HepG2 (cell line): ENCODE data around the gene CHID1. TPM values are rescaled to one million over a fixed set of nuclear protein-coding genes. Genes with fewer than 3 reads are reported as not detected.

Experiments used
- CCDC6 ChIP-seq: sonication (generic); formaldehyde crosslinking; IDR thresholded peaks from 2 replicates; pipeline ENCODE4 v1.8.1; 2022; ENCODE audit warnings: mild to moderate bottlenecking, missing genetic modification reagents, moderate library complexity
- DMAP1 ChIP-seq: IDR thresholded peaks from 2 replicates; pipeline ENCODE4 v1.6.1; 2016
- DPF2 ChIP-seq: sonication (generic); formaldehyde crosslinking; IDR thresholded peaks from 2 replicates; pipeline ENCODE4 v1.4.0; 2020; ENCODE audit warnings: mild to moderate bottlenecking, low read depth, missing genetic modification reagents, borderline replicate concordance
- ETV5 ChIP-seq: IDR thresholded peaks from 2 replicates; pipeline ENCODE4 v1.6.1; 2018; ENCODE audit warnings: missing biosample characterization, missing genetic modification reagents, inconsistent platforms, borderline replicate concordance
- FOSL1 ChIP-seq: sonication (generic); formaldehyde crosslinking; IDR thresholded peaks from 2 replicates; pipeline ENCODE4 v1.9.0; 2021; ENCODE audit warnings: missing genetic modification reagents, borderline replicate concordance
- FOXK2 ChIP-seq: fragments of 450-650 bp; IDR thresholded peaks from 2 replicates; pipeline ENCODE4 v1.6.1; 2016
- GFI1 ChIP-seq: sonication (generic); formaldehyde crosslinking; IDR thresholded peaks from 2 replicates; pipeline ENCODE4 v1.5.0; 2020; ENCODE audit warnings: missing genetic modification reagents, mild to moderate bottlenecking, borderline replicate concordance
- HMG20A ChIP-seq: IDR thresholded peaks from 2 replicates; pipeline ENCODE4 v1.6.1; 2016; ENCODE audit warnings: borderline replicate concordance
- LCORL ChIP-seq, 2 experiments: fragments of 450-650 bp in 1 of 2; sonication (generic) in 1 of 2; formaldehyde crosslinking in 1 of 2; IDR thresholded peaks; 2 replicates each; pipeline versions ENCODE4 v1.5.0 to v1.6.1; 2017 to 2020; ENCODE audit warnings: antibody characterized with exemption in 1 of 2, missing genetic modification reagents in 1 of 2
- MTA1 ChIP-seq: sonication (generic); formaldehyde crosslinking; IDR thresholded peaks from 2 replicates; pipeline ENCODE4 v1.4.0; 2020; ENCODE audit warnings: missing genetic modification reagents, mild to moderate bottlenecking, borderline replicate concordance
- MTF2 ChIP-seq: sonication (generic); formaldehyde crosslinking; IDR thresholded peaks from 2 replicates; pipeline ENCODE4 v1.5.0; 2020; ENCODE audit warnings: missing genetic modification reagents, borderline replicate concordance
- ZBTB7B ChIP-seq: sonication (generic); formaldehyde crosslinking; IDR thresholded peaks from 2 replicates; pipeline ENCODE4 v1.4.0; 2020; ENCODE audit warnings: missing genetic modification reagents
- ZNF652 ChIP-seq: IDR thresholded peaks from 2 replicates; pipeline ENCODE4 v1.6.1; 2016; ENCODE audit warnings: low read depth, borderline replicate concordance
- ZNF678 ChIP-seq: sonication (generic); formaldehyde crosslinking; IDR thresholded peaks from 2 replicates; pipeline ENCODE4 v1.4.0; 2020; ENCODE audit warnings: mild to moderate bottlenecking, missing genetic modification reagents
- polyA plus RNA-seq, 8 experiments: library from polyadenylated mRNA; depleted of rRNA in 3 of 8; stranded (reverse) in 7 of 8; unstranded in 1 of 8; fragments of >200 nt; fragmentation: Illumina TruSeq in 4 of 8; extraction: Trizol in 4 of 8; gene quantifications; 2 replicates each; pipeline versions ENCODE4 v1.2.1 to v1.2.3, GENCODE V29; 2011 to 2016; ENCODE audit warnings: low read depth in 4 of 8, missing spikeins in 1 of 8, mixed read lengths in 1 of 8; ENCODE audit not compliant: insufficient read depth in 1 of 8
- total RNA-seq, 5 experiments: library from RNA; depleted of rRNA; stranded (reverse); fragments of >200 nt; fragmentation: Illumina TruSeq; extraction: Trizol; gene quantifications; 2 replicates each; pipeline ENCODE4 v1.2.3, GENCODE V29; 2016; ENCODE audit warnings: low read depth in 1 of 5
- TF ChIP-seq, protein P1 (sequence below): sonication (generic); formaldehyde crosslinking; IDR thresholded peaks from 2 replicates; pipeline ENCODE4 v1.4.0; 2020; ENCODE audit warnings: missing genetic modification reagents, borderline replicate concordance
- TF ChIP-seq, protein P2 (sequence below): IDR thresholded peaks from 2 replicates; pipeline ENCODE4 v1.6.1; 2016; ENCODE audit warnings: mild to moderate bottlenecking, missing biosample characterization, missing genetic modification reagents
- TF ChIP-seq, protein P3 (sequence below): sonication (generic); formaldehyde crosslinking; IDR thresholded peaks from 2 replicates; pipeline ENCODE4 v1.9.0; 2021; ENCODE audit warnings: missing genetic modification reagents, mild to moderate bottlenecking, borderline replicate concordance
- TF ChIP-seq, protein P4 (sequence below): IDR thresholded peaks from 2 replicates; pipeline ENCODE4 v1.6.1; 2012; ENCODE audit warnings: inconsistent platforms
- TF ChIP-seq, protein P5 (sequence below): sonication (generic); formaldehyde crosslinking; IDR thresholded peaks from 2 replicates; pipeline ENCODE4 v1.5.0; 2020; ENCODE audit warnings: mild to moderate bottlenecking, missing genetic modification reagents
- TF ChIP-seq, protein P6 (sequence below): sonication (generic); formaldehyde crosslinking; IDR thresholded peaks from 2 replicates; pipeline ENCODE4 v1.4.0; 2020; ENCODE audit warnings: missing genetic modification reagents, borderline replicate concordance

The CHID1 gene
- total and polyA plus RNA-seq, 2 of the 13 experiments (the other 11 are each of a cell fraction or from before 2014, with no cell fraction given), result 65.1 to 93.6 TPM

DNA sequence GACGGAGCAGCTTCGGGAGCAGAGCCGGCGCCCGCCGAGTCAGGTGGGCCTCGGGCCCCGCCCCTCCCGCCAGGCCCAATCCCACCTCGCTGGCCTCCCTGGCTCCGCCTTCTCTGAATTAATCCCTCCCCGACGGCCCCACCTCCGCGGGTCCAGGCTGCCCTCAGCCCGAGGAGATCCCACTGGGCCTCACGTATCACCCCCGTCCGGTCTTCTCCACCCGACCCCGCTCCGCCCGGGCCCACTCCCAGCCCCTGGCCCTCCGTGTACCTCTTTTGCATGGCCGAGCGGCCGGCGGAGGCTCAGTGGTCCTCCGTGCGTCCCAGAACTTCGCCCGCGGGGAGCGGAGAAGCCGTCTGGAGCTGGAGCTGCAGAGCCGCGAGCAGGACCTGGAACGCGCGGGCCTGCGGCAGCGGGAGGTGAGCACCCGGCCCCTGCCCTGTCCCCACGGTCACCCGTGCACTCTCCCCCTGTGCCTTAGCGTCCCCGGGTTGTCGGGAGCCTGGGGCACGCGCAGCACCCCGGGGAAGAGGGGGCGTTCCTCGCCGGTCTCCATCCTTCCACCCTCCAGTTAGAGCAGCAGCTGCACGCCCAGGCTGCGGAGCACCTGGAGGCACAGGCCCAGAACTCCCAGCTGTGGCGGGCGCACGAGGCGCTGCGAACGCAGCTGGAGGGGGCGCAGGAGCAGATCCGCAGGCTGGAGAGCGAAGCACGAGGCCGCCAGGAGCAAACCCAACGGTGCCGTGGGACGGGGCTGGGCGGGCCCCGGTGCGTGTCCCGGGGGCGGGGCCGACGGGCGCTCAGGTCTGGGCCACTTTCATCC is 80.1 kb downstream of the CHID1 start (continued):
- TF ChIP-seq, protein P1, sequence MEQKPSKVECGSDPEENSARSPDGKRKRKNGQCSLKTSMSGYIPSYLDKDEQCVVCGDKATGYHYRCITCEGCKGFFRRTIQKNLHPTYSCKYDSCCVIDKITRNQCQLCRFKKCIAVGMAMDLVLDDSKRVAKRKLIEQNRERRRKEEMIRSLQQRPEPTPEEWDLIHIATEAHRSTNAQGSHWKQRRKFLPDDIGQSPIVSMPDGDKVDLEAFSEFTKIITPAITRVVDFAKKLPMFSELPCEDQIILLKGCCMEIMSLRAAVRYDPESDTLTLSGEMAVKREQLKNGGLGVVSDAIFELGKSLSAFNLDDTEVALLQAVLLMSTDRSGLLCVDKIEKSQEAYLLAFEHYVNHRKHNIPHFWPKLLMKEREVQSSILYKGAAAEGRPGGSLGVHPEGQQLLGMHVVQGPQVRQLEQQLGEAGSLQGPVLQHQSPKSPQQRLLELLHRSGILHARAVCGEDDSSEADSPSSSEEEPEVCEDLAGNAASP (CRISPR knock-in tag), result no peak
- TF ChIP-seq ZNF678 (CRISPR knock-in tag) (no peak), ETV5 (no peak), MTA1 (CRISPR knock-in tag) (no peak), MTF2 (CRISPR knock-in tag) (peak; percentile 60; the same call in 1 of the 2 replicates), DMAP1 (CRISPR knock-in tag) (peak; percentile 48; the same call in 1 of the 2 replicates), FOSL1 (CRISPR knock-in tag) (no peak), LCORL (IDR thresholded peaks at IDR 0.05) (no peak), LCORL (CRISPR knock-in tag; IDR thresholded peaks at IDR 0.05) (no peak), FOXK2 (no peak), ZBTB7B (no peak), ZNF652 (CRISPR knock-in tag) (no peak), DPF2 (CRISPR knock-in tag) (no peak), GFI1 (no peak), HMG20A (CRISPR knock-in tag) (no peak), CCDC6 (CRISPR knock-in tag) (no peak)
- TF ChIP-seq, protein P2, sequence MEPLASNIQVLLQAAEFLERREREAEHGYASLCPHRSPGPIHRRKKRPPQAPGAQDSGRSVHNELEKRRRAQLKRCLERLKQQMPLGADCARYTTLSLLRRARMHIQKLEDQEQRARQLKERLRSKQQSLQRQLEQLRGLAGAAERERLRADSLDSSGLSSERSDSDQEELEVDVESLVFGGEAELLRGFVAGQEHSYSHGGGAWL, result peak; percentile 47; the same call in 1 of the 2 replicates
- TF ChIP-seq, protein P3, sequence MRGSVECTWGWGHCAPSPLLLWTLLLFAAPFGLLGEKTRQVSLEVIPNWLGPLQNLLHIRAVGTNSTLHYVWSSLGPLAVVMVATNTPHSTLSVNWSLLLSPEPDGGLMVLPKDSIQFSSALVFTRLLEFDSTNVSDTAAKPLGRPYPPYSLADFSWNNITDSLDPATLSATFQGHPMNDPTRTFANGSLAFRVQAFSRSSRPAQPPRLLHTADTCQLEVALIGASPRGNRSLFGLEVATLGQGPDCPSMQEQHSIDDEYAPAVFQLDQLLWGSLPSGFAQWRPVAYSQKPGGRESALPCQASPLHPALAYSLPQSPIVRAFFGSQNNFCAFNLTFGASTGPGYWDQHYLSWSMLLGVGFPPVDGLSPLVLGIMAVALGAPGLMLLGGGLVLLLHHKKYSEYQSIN, result no peak
- TF ChIP-seq, protein P4, sequence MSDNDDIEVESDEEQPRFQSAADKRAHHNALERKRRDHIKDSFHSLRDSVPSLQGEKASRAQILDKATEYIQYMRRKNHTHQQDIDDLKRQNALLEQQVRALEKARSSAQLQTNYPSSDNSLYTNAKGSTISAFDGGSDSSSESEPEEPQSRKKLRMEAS, result peak; percentile 76; the same call in 1 of the 2 replicates
- TF ChIP-seq, protein P5, sequence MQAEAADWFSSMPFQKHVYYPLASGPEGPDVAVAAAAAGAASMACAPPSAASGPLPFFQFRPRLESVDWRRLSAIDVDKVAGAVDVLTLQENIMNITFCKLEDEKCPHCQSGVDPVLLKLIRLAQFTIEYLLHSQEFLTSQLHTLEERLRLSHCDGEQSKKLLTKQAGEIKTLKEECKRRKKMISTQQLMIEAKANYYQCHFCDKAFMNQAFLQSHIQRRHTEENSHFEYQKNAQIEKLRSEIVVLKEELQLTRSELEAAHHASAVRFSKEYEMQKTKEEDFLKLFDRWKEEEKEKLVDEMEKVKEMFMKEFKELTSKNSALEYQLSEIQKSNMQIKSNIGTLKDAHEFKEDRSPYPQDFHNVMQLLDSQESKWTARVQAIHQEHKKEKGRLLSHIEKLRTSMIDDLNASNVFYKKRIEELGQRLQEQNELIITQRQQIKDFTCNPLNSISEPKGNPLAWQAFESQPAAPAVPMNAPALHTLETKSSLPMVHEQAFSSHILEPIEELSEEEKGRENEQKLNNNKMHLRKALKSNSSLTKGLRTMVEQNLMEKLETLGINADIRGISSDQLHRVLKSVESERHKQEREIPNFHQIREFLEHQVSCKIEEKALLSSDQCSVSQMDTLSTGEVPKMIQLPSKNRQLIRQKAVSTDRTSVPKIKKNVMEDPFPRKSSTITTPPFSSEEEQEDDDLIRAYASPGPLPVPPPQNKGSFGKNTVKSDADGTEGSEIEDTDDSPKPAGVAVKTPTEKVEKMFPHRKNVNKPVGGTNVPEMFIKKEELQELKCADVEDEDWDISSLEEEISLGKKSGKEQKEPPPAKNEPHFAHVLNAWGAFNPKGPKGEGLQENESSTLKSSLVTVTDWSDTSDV (CRISPR knock-in tag), result peak; percentile 92
- TF ChIP-seq, protein P6, sequence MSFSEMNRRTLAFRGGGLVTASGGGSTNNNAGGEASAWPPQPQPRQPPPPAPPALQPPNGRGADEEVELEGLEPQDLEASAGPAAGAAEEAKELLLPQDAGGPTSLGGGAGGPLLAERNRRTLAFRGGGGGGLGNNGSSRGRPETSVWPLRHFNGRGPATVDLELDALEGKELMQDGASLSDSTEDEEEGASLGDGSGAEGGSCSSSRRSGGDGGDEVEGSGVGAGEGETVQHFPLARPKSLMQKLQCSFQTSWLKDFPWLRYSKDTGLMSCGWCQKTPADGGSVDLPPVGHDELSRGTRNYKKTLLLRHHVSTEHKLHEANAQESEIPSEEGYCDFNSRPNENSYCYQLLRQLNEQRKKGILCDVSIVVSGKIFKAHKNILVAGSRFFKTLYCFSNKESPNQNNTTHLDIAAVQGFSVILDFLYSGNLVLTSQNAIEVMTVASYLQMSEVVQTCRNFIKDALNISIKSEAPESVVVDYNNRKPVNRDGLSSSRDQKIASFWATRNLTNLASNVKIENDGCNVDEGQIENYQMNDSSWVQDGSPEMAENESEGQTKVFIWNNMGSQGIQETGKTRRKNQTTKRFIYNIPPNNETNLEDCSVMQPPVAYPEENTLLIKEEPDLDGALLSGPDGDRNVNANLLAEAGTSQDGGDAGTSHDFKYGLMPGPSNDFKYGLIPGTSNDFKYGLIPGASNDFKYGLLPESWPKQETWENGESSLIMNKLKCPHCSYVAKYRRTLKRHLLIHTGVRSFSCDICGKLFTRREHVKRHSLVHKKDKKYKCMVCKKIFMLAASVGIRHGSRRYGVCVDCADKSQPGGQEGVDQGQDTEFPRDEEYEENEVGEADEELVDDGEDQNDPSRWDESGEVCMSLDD, result 0 out of 2 replicates have a peak, but pooled peaks have one; percentile 47
